ENCODE data around the gene ZFYVE16. TPM values are rescaled to one million over a fixed set of nuclear protein-coding genes. Genes with fewer than 3 reads are reported as not detected.

The ZFYVE16 gene
- total and polyA plus RNA-seq, 11 donors, result 10.3 to 53.2 (median 36.3) TPM

DNA sequence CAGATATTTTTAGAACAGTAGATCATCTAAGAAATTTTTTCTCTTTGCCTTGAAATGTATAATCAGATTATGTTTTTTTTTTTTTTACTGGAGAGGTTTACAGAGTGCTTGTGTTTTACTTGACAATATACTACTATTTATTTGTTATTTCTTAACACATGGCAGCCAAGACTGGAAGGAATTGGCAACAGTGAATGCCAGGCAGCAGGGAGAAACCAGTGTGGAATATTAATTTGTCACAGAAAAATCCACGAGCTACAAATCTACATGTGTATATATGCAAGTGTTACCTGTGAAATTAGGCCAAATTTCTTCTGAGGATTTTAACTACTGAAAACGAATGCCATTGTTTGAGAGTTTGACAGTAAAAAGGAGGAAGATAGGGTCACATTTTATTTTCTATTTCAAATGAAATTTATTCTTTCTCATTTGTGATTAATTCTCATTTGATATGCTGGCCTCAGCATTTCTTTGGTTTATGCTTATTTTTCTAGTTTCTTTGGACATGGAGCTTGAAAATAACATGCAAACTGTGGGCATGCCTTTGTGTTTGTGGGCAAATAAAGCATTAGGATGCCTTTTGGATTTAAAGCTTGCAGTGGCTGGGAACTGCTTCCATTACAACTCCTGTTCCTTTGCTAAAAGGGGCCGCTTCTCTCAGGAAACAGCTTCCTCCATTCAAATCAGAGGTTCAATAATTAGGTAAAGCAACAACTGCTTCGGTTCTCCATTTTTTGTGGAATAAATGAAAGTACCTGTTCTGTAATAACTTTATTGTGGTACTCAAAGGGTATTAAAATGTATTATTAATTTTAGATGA lies 39.0 kb upstream of the ZFYVE16 start:
- no peak overlapping the region for H3K27ac ChIP-seq
- intact Hi-C loops (cut with DNase I), result no loop called here
- no peak overlapping the region for H3K4me3 ChIP-seq
- ATAC-seq (no peak), DNase-seq (no peak)
- no peaks in the 10 kb centered on the region for H3K36me3 ChIP-seq
- no peaks in the 10 kb centered on the region for H3K27me3 ChIP-seq
- H3K4me1 ChIP-seq, result peaks cover 0 to 7% (median 0%) of the 10 kb centered on the region in 12 donors
- TF ChIP-seq POLR2A (IDR thresholded peaks at IDR 0.05) (no peak), CTCF (IDR thresholded peaks at IDR 0.05) (no peak)
- H3K9me3 ChIP-seq, result no peaks in the 10 kb centered on the region
- 84 to 94% (median 87%) methylated on average over 4 of the region's 4 CpGs for WGBS, 4 donors

- H3K4me1 ChIP-seq, result peaks cover 0 to 7% (median 0%) of the 10 kb centered on the region in 12 donors
- no peaks in the 10 kb centered on the region for H3K36me3 ChIP-seq
- ATAC-seq, result no peak
- H3K27me3 ChIP-seq, result peaks cover 0 to under 1% (median 0%) of the 10 kb centered on the region in 9 donors
- 92 to 94% (median 93%) methylated on average over 8 of the region's 8 CpGs for WGBS, 4 donors
- no peak overlapping the region for H3K4me3 ChIP-seq
- no peak overlapping the region for H3K27ac ChIP-seq
- TF ChIP-seq POLR2A (IDR thresholded peaks at IDR 0.05) (no peak), CTCF (IDR thresholded peaks at IDR 0.05) (no peak)
- no peak for DNase-seq
- intact Hi-C loops (cut with DNase I), result no loop called here
- no peaks in the 10 kb centered on the region for H3K9me3 ChIP-seq
These were observed 38.3 kb upstream of the ZFYVE16 start for GRCh38 chr5:80369521-80369920.

DNA sequence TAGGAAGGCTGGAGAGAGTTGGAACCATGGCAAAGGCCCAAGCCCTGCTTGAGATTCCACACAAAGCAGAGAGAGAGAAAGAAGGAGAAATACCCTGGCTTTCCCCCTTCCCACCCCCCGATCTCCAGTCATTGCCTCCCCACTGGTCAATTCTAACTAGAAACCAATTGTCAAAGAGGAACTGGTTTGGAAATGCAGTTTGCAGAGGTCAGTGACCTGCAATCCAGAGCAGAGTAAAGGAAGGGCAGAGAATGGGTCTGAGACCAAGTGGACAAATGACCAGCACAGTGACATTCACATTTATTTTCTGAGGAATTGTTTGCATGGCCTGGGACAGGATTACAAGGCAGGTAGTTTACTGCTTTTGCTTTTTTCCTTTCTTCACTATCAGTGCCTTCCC lies 37.5 kb upstream of the ZFYVE16 start:
- Histone ChIP-seq H3K4me1 (peaks cover 0 to 7% (median 0%) of the 10 kb centered on the region in 12 donors), H3K27me3 (peaks cover 0 to 3% (median 0%) of the 10 kb centered on the region in 9 donors), H3K9me3 (no peaks in the 10 kb centered on the region), H3K36me3 (no peaks in the 10 kb centered on the region), H3K27ac (no peak overlapping the region), H3K4me3 (no peak overlapping the region)
- no peak for ATAC-seq
- intact Hi-C loops (cut with DNase I), result no loop called here
- TF ChIP-seq CTCF (IDR thresholded peaks at IDR 0.05), result no peak
- TF ChIP-seq POLR2A (IDR thresholded peaks at IDR 0.05), result no peak
- no peak for DNase-seq
- 48 to 67% (median 62%) methylated on average over 1 of the region's 1 CpG for WGBS, 4 donors

DNA sequence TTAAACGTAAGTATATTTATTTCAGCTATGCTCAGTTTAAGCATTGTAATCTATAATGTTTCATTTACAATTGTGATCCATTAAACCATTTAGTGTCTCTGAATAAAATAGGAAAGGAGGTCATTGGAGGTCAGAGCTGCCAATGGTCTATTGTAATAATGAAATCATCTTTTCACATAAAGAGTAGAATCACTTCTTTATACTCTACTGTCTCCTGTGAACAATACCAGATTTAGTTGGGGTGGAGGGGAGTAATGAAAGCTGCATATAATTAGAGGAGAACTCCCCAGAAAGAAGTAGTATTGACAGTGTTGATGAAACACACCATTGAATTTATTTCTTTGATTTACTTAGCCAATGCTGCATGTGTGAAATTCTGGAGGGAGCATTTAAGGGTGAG lies 35.1 kb upstream of the ZFYVE16 start:
- H3K27ac ChIP-seq, result no peak overlapping the region
- H3K36me3 ChIP-seq, result no peaks in the 10 kb centered on the region
- no peak for TF ChIP-seq POLR2A (IDR thresholded peaks at IDR 0.05)
- TF ChIP-seq CTCF (IDR thresholded peaks at IDR 0.05), result no peak
- intact Hi-C loops (cut with DNase I), result no loop called here
- H3K27me3 ChIP-seq, result peaks cover 0 to 3% (median 0%) of the 10 kb centered on the region in 9 donors
- WGBS, 4 donors, result 90 to 99% (median 93%) methylated on average over 1 of the region's 1 CpG
- peaks cover 0 to 7% (median 0%) of the 10 kb centered on the region in 12 donors for H3K4me1 ChIP-seq
- DNase-seq (no peak), ATAC-seq (no peak)
- H3K9me3 ChIP-seq, result no peaks in the 10 kb centered on the region
- no peak overlapping the region for H3K4me3 ChIP-seq

Data from heart left ventricle (tissue), 16 donors.